B cell (primary cell): ENCODE measurements around the gene CCDC183.

ENCODE experiments used
- CTCF ChIP-seq: fragments of 200-600 bp; IDR thresholded peaks from one replicate; pipeline ENCODE4 v1.8.0; 2022; ENCODE audit warnings: antibody characterized with exemption, mild to moderate bottlenecking
- EZH2 ChIP-seq: IDR thresholded peaks from 2 replicates; pipeline ENCODE4 v1.6.1; 2012; ENCODE audit warnings: borderline replicate concordance, low read depth, mild to moderate bottlenecking, moderate library complexity, low read length; ENCODE audit not compliant: insufficient read depth, poor library complexity, severe bottlenecking

- no peak for TF ChIP-seq CTCF
- TF ChIP-seq EZH2 = no peak
These were observed 18.7 kb downstream of the CCDC183 start for GRCh38 chr9:136814725-136815421.
